T-helper 22 cell (primary cell): ENCODE measurements around the gene SERP2.

Experiments
- DNase-seq: peaks from one replicate; pipeline ENCODE4 v3.0.0-alpha.2; 2020; ENCODE audit warnings: low read depth

SERP2 gene

DNA sequence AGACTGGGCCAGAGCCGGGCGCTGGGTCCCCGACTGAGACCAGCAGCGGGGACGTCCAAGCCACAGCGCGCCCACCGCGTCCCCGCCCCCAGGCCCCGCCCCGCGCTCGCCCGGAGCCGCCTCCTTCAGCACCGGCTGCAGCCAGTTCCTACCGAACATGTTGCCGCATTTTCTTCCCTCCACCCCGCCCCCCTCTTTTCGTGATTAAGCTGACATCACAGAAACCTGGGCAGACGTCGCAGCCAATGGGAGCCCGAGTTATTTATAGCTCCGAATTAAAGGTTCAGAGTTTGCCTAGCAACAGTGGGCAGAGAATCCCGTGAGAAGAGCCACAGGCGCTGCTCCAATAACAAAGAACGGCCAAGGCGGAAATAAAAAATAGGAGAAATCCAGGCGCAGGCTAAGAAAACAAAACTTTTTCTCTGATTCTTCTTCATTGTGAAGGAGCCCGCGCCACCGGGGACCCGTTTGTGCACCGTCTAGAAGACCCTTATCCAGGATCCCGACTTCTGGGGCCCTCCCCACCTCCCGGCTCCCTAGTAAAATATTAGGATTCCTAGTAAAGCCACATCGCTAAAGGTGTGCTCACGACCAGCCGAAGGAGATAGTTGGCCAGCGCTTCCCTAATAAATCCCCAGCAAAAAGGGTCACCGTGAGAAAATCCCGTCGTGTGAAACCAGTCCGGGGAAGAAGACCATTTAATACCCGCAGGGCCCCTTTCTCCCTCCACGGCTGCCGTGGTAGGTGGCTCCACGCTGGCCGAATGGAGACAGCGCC is 61.7 kb downstream of the SERP2 start:
- DNase-seq, result peak; percentile 86

DNA sequence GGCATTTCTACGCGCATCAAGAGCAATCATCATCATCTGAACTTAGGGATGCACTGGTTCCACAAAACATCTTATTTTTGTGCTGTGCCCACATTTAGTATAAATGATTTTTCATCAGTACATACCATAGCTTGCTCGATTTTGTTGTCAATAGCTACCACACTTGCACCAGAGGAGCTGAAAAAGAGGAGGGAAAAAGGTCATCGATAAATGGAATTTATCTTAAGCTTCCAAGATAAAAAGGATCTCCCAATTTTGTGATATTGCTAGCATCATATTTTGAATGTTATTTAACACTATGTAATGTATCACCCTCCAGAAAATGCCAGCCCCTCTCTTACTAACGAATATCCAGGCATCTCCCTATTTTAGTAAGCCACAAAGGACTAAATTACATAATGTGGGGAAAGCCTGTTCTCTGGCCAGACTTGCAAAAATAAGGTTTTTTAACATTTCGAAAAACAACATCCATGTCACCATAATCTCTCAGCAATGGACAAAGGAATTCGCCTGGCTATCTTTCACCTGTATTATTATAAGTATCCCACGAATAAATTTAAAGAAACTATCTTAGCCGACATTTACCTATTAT is 62.4 kb downstream of the SERP2 start:
- no peak for DNase-seq

DNA sequence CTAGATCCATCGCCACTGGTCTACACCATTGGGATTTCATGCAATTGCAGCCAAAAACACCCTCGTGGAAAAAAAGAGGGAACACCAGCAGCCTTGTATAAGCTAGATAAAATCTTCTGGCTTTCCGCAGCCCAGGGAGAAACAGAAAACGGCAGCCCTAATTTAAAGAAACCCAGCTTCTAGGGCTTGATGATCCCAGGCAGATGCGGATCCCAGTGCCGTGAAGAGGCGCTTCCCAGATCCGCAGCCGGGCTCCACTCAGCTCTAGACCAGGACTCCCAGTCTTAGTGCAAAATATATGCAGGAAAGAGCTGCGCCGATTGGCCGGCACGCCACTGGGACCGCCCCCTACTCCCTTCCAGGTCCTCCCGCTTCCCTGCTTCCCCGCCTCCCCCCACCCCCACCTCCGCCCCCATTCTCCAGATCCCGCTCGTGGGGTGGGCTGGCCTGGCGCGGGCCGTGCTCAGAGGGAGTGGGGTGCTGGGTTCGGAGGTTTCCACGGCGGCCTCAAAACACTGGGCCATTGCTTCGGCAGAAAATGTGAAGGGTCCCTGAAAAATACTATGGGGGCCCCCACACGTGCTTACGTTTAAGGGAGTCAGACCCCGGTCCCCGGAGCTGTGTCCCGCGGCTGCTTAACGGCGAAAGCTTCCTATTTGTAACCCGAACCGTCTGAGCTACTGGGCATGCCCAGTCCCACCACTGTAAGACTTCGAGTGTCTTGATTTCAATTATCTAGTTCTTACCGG is 63.1 kb downstream of the SERP2 start:
- DNase-seq, result peak; percentile 44

DNA sequence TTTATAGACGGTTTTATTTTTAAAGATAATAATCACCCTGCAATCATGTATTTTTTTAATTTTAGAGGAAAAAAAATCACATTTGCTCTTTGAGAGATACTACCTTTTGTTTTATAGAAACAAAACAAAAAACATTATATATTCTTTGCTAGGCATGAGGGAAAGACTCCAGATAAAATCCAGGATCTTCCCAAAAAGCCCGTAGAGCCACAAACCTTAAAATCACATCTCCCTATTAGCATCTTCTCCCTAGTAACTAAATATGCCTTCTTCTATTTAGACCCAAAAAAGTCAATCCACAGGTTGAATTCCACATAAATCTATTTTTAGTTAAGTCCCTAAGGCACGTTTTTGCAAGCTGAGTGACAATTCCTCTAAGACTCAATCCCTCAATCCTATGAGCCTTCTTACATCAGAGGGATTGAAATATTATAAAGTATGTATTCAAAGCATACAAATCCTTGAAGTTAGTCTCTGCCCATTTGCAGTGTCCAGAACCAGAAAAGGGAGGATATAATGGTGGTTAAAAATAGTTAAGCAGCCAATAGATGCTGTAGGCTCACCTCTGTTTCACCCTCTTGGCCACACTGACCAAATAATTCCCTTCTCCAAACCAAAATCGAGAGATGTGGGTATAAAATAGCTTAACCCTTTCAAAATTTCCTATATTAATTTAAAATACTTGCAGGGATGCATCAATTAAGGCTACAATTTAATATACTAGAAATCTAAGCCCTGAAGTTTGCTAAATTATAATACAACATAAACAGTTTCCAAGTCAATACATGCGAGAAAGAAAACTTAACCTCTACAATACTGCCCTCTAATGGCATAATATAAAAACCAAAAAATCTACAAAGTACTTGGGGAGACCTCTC is 64.0 kb downstream of the SERP2 start:
- DNase-seq, result no peak

DNA sequence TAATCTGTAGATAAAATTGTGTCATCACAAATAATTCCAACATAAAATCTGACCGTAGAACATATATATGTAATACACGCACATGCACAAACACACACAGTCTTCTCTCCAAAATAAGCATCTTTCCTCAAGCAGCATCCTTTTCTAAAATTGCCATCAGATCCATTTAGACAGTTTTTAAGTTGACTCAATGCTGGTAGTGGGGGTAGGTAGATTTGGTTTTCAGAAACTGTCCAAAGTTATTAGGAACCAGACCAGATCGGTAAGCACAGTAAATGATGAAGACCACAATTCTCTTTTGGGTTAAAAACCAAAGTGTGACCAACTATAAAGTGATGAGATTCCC is 64.6 kb downstream of the SERP2 start:
- no peak for DNase-seq

DNA sequence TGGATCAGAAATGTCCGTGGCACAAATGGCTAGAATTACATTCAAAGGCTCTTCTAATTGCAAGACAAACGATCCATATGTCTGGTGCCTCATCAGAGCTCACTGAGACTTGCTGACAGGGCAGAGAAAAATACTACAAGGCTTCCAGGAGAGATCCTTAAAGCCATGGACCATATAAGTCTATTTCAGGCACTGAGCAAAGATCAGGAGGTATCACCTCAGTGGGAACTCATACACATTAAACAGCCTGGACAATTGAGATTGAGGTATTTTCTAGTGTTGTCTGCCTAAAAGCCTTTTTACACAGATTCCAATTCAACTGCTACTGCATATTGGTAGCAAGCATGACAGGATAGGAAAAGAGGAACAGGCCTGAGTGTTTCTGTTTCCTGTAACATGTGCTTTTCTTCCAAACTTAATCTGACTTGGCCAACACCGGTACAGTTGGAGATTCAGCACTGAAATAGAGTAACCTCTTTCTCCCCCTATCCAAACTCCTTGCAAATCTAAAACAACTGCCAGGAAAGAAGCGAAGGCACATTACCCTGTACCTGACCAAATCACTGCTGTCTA is 65.9 kb downstream of the SERP2 start:
- no peak for DNase-seq

DNA sequence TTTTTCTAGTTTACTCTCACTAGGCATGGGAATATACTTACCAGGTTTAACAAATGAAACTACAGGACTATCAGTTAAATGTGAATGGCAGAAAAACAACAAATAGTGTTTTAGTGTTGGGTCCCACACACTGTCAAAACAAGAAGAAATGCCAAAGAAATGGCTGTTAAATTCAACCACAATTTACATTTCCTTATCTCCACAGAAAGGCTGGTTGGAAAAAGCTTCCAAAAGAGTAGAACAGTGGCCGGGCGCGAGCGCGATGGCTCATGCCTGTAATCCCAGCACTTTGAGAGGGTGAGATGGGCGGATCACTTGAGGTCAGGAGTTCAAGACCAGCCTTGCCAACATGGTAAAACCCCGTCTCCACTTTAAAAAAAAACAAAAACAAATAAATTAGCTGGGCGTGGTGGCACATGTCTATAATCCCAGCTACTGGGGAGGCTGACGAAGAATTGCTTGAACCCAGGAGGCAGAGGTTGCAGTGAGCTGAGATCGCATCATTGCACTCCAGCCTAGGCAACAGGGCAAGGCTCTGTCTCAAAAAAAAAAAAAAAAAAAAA is 66.5 kb downstream of the SERP2 start:
- no peak for DNase-seq
